Measurements from ENCODE around the gene ACIN1. TPM values are rescaled to one million over a fixed set of nuclear protein-coding genes. Genes with fewer than 3 reads are reported as not detected.
A peak's percentile ranks its signal among the peaks of the same experiment; 100 is the strongest.

The ACIN1 gene
- total and polyA plus RNA-seq, 2 of the 13 experiments (the other 11 are each of a cell fraction or from before 2014, with no cell fraction given), result 165 to 183 TPM

GRCh38 chr14:23056956-23057756 lies 37.8 kb downstream of the ACIN1 start, which contains the start of gene CDH24 (continued):
- no peak for TF ChIP-seq ZNF407 (CRISPR knock-in tag; IDR thresholded peaks at IDR 0.05; ENCODE audit: not compliant biosample characterization)
- no peak for TF ChIP-seq TRIM24 (CRISPR knock-in tag; IDR thresholded peaks at IDR 0.05)
- 0 out of 2 replicates have a peak, but pooled peaks have one; percentile 16 for TF ChIP-seq ARID2 (CRISPR knock-in tag; IDR thresholded peaks at IDR 0.05; ENCODE audit: borderline replicate concordance)
- TF ChIP-seq ASH2L (IDR thresholded peaks at IDR 0.05; ENCODE audit: insufficient read length, low read depth, low read length), result no peak
- no peak for TF ChIP-seq ZNF292 (CRISPR knock-in tag; IDR thresholded peaks at IDR 0.05; ENCODE audit: borderline replicate concordance, low read depth)
- TF ChIP-seq ZNF224 (CRISPR knock-in tag; IDR thresholded peaks at IDR 0.05), result no peak
- no peak for TF ChIP-seq ATF3 (CRISPR knock-in tag; IDR thresholded peaks at IDR 0.05)
- TF ChIP-seq ZNF256 (CRISPR knock-in tag; conservative IDR thresholded peaks at IDR 0.05), result no peak
- TF ChIP-seq HNF4G (IDR thresholded peaks at IDR 0.05; ENCODE audit: borderline replicate concordance, low read depth, low read length), result no peak
- TF ChIP-seq HNF4G (CRISPR knock-in tag; IDR thresholded peaks at IDR 0.05; ENCODE audit: borderline replicate concordance, low read depth), result no peak
- TF ChIP-seq IKZF4 (CRISPR knock-in tag; IDR thresholded peaks at IDR 0.05; ENCODE audit: borderline replicate concordance, low read depth, not compliant biosample characterization), result no peak
- TF ChIP-seq GFI1 (CRISPR knock-in tag; IDR thresholded peaks at IDR 0.05; ENCODE audit: borderline replicate concordance), result no peak
- TF ChIP-seq ZNF296 (CRISPR knock-in tag; conservative IDR thresholded peaks at IDR 0.05), result 0 out of 2 replicates have a peak, but pooled peaks have one; percentile 65
- TF ChIP-seq NR2F1 (CRISPR knock-in tag; IDR thresholded peaks at IDR 0.05), result no peak
- TF ChIP-seq GMEB2 (CRISPR knock-in tag; IDR thresholded peaks at IDR 0.05; ENCODE audit: low read depth), result no peak
- no peak for TF ChIP-seq GPN1 (CRISPR knock-in tag; IDR thresholded peaks at IDR 0.05; ENCODE audit: borderline replicate concordance)

All from HepG2 (cell line).